Spleen (tissue), 7 donors: ENCODE measurements around the gene TPM4.

ENCODE experiments used
- POLR2A ChIP-seq, 3 donors: fragments of 450-650 bp; IDR thresholded peaks; one replicate each; pipeline ENCODE4 v1.5.1; 2017; ENCODE audit warnings: antibody characterized with exemption in 3 of 3, mild to moderate bottlenecking in 1 of 3
- TF ChIP-seq, protein P1 (sequence below), 11 experiments: fragments of 200-600 bp in 7 of 11; fragments of 450-650 bp in 4 of 11; sonication (generic) in 4 of 11; IDR thresholded peaks in 8 of 11; conservative IDR thresholded peaks in 3 of 11; 1 replicate in 7 of 11; 2 replicates in 4 of 11; pipeline versions ENCODE4 v1.4.0 to v1.8.0; 2016 to 2021; ENCODE audit warnings: antibody characterized with exemption in 11 of 11, inconsistent platforms in 4 of 11, mild to moderate bottlenecking in 1 of 11
- donor health status: DM: no; HTN: no; CAD: no; lungs with moderate emphysema.
- donor health status: DM: no; HTN: no; CAD: no.
- donor health status: DM: no; HTN: no; CAD: no.

DNA sequence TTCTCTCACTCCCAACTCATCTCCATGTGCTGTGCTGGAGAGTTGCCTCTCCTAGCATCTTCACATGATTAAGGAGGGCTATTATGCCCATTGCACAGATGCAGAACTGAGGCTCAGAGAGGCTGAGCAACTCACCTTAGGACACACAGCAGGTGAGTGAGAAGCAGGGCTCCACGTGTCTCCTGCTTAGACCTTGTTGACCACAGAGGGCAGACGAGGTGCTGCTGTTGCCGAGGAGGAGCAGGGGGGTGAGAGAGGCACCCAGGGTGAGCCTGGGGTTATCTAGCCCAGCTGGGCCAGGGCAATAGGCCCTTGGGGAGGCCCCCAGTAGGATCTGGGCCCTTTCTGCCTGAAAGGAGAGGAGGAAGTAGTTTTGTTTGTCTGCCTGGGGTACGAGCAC lies 64.7 kb downstream of the TPM4 start:
- TF ChIP-seq, protein P1, sequence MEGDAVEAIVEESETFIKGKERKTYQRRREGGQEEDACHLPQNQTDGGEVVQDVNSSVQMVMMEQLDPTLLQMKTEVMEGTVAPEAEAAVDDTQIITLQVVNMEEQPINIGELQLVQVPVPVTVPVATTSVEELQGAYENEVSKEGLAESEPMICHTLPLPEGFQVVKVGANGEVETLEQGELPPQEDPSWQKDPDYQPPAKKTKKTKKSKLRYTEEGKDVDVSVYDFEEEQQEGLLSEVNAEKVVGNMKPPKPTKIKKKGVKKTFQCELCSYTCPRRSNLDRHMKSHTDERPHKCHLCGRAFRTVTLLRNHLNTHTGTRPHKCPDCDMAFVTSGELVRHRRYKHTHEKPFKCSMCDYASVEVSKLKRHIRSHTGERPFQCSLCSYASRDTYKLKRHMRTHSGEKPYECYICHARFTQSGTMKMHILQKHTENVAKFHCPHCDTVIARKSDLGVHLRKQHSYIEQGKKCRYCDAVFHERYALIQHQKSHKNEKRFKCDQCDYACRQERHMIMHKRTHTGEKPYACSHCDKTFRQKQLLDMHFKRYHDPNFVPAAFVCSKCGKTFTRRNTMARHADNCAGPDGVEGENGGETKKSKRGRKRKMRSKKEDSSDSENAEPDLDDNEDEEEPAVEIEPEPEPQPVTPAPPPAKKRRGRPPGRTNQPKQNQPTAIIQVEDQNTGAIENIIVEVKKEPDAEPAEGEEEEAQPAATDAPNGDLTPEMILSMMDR (IDR thresholded peaks at IDR 0.05 in 8 of 11, conservative IDR thresholded peaks at IDR 0.05 in 3 of 11): peak in 3 of 11 experiments; percentile 28 to 40 (median 30)
- no peak for TF ChIP-seq POLR2A (IDR thresholded peaks at IDR 0.05)
